Kidney (tissue), 14 donors: ENCODE data around the gene GNAO1. TPM values are rescaled to one million over a fixed set of nuclear protein-coding genes. Genes with fewer than 3 reads are reported as not detected.
A peak's percentile ranks its signal among the peaks of the same experiment; 100 is the strongest.

Source experiments
- DNase-seq, 5 donors: peaks; one replicate each; pipeline ENCODE4 v3.0.0-alpha.2; 2013 to 2020
- FAIRE-seq: peaks from 2 replicates; lab custom pipeline; 2012; peaks lifted over from hg19 to GRCh38; lab: Jason Lieb, UNC
- H3K27ac ChIP-seq, 2 donors: one replicate each; pipeline ENCODE4 v1.7.0; 2013; ENCODE audit warnings: low read depth in 2 of 2, low read length in 2 of 2, inconsistent platforms in 1 of 2
- H3K27me3 ChIP-seq: one replicate; pipeline ENCODE4 v1.7.1; 2013; ENCODE audit warnings: low read length, inconsistent platforms; ENCODE audit not compliant: control insufficient read depth, insufficient read depth
- H3K36me3 ChIP-seq, 3 donors: one replicate each; pipeline versions ENCODE4 v1.7.0 to v1.7.1; 2013; ENCODE audit warnings: low read length in 3 of 3, control low read depth in 1 of 3, inconsistent platforms in 1 of 3; ENCODE audit not compliant: insufficient read depth in 3 of 3, control insufficient read depth in 2 of 3
- H3K4me1 ChIP-seq, 3 donors: one replicate each; pipeline versions ENCODE4 v1.7.0 to v1.7.1; 2013; ENCODE audit warnings: low read length in 3 of 3, inconsistent platforms in 1 of 3, low read depth in 1 of 3; ENCODE audit not compliant: control insufficient read depth in 2 of 3, insufficient read depth in 2 of 3
- H3K4me3 ChIP-seq, 3 donors: one replicate each; pipeline versions ENCODE4 v1.7.0 to v1.8.1; 2013; ENCODE audit warnings: low read length in 3 of 3, control low read depth in 1 of 3, inconsistent platforms in 1 of 3
- H3K9ac ChIP-seq, 3 donors: one replicate each; pipeline versions ENCODE4 v1.7.0 to v1.7.1; 2013; ENCODE audit warnings: low read length in 3 of 3, control low read depth in 1 of 3, inconsistent platforms in 1 of 3
- H3K9me3 ChIP-seq, 3 donors: one replicate each; pipeline versions ENCODE4 v1.7.0 to v1.7.1; 2013; ENCODE audit warnings: low read length in 3 of 3, control low read depth in 1 of 3, inconsistent platforms in 1 of 3; ENCODE audit not compliant: control insufficient read depth in 2 of 3, insufficient read depth in 1 of 3
- CTCF ChIP-seq: IDR thresholded peaks from 3 replicates; pipeline ENCODE4 v1.5.1; 2012; ENCODE audit warnings: mild to moderate bottlenecking, moderate library complexity, borderline replicate concordance; ENCODE audit not compliant: insufficient read depth; ENCODE audit errors: extremely low read depth
- intact Hi-C: fragments of 100-400 bp; cut with DNase I; formaldehyde crosslinking; loops from one replicate; pipeline ENCODE4 v1.11.1; 2022
- polyA plus RNA-seq: library from polyadenylated mRNA; stranded (reverse); fragments of 350-450 nt; fragmentation: Illumina TruSeq; extraction: RNeasy Lipid Tissue Mini Kit (QIAGEN cat#74804); gene quantifications from one replicate; pipeline ENCODE4 v1.2.3, GENCODE V29; 2014; ENCODE audit warnings: low read depth, low replicate concordance; ENCODE audit not compliant: insufficient read depth
- total RNA-seq: library from RNA; stranded (reverse); fragmentation: NEBNext Ultra II Directional; extraction: Animal tissue kit (Norgen Biotek cat#: 25700); gene quantifications from one replicate; pipeline ENCODE4 v1.2.1, GENCODE V29; 2021
- donor health status: control.
- donor health status: control.
- donor health status: control.
- donor health status: control.
- donor health status: control.
- donor health status: DM: yes; HTN: yes; CAD: no.
- donor health status: Normal renal cell carcinoma (clear cell type).

The GNAO1 gene
- total and polyA plus RNA-seq, 2 donors from 2014 or later, result 1.5 to 4.3 TPM

- H3K4me3 ChIP-seq, result no peak overlapping the region
- no peak overlapping the region for H3K27ac ChIP-seq
- intact Hi-C loops, result no loop called here
- no peak overlapping the region for H3K9ac ChIP-seq
- no peaks in the 10 kb centered on the region for H3K4me1 ChIP-seq
- no peaks in the 10 kb centered on the region for H3K9me3 ChIP-seq
- peaks cover 3% of the 10 kb centered on the region for H3K27me3 ChIP-seq
- DNase-seq, result peak in 1 of 5 donors; percentile 12
- H3K36me3 ChIP-seq, result no peaks in the 10 kb centered on the region
- no peak for FAIRE-seq
- no peak for TF ChIP-seq CTCF
These were observed 3.9 kb downstream of the GNAO1 start for GRCh38 chr16:56195151-56195550.

- FAIRE-seq (no peak), DNase-seq (no peak)
- Histone ChIP-seq H3K27ac (no peak overlapping the region), H3K4me1 (no peaks in the 10 kb centered on the region), H3K9ac (no peak overlapping the region), H3K9me3 (no peaks in the 10 kb centered on the region), H3K27me3 (peaks cover 3% of the 10 kb centered on the region), H3K36me3 (no peaks in the 10 kb centered on the region), H3K4me3 (no peak overlapping the region)
- intact Hi-C loops, result no loop called here
- no peak for TF ChIP-seq CTCF
These were observed 5.1 kb downstream of the GNAO1 start for GRCh38 chr16:56196381-56196780.

- intact Hi-C loops, result no loop called here
- no peak overlapping the region for H3K27ac ChIP-seq
- H3K36me3 ChIP-seq, result no peaks in the 10 kb centered on the region
- no peak overlapping the region for H3K4me3 ChIP-seq
- no peaks in the 10 kb centered on the region for H3K4me1 ChIP-seq
- DNase-seq (peak in 3 of 5 donors; percentile 65 to 83 (median 80)), FAIRE-seq (no peak)
- H3K9me3 ChIP-seq, result no peaks in the 10 kb centered on the region
- H3K27me3 ChIP-seq, result peaks cover 3% of the 10 kb centered on the region
- no peak for TF ChIP-seq CTCF
- H3K9ac ChIP-seq, result no peak overlapping the region
These were observed 6.1 kb downstream of the GNAO1 start for GRCh38 chr16:56197192-56197992.
